ENCODE measurements around the gene CWC15. TPM values are rescaled to one million over a fixed set of nuclear protein-coding genes. Genes with fewer than 3 reads are reported as not detected.

CWC15 gene
- total RNA-seq, 1 donor from 2014 or later, result 69.2 TPM

- H3K27me3 Mint-ChIP-seq, result no peaks in the 10 kb centered on the region
- H3K36me3 Mint-ChIP-seq (ENCODE audit: low read depth), result peaks cover 78% of the 10 kb centered on the region
- ATAC-seq (ENCODE audit: low read depth) (no peak), DNase-seq (no peak)
- intact Hi-C loops (cut with micrococcal nuclease), result loop anchor here (2.0 kb wide), 1 partner anchor 346 kb away; no protein-coding TSS in a partner anchor
- CTCF ChIA-PET, result no interaction called here
- H3K4me1 Mint-ChIP-seq, result peaks cover 15% of the 10 kb centered on the region
- H3K27ac Mint-ChIP-seq, result no peak overlapping the region
- no peaks in the 10 kb centered on the region for H3K9me3 Mint-ChIP-seq
- TF ChIP-seq CTCF (IDR thresholded peaks at IDR 0.05), result no peak
- POLR2A ChIA-PET, result no interaction called here
- no peak overlapping the region for H3K4me3 Mint-ChIP-seq
These were observed 4.9 kb downstream of the CWC15 start for GRCh38 chr11:94968334-94968958.

GRCh38 chr11:94964934-94965333 is 8.4 kb downstream of the CWC15 start:
- CTCF ChIA-PET, result no interaction called here

GRCh38 chr11:94961255-94961654 is 12.1 kb downstream of the CWC15 start:
- no peak for TF ChIP-seq CTCF (IDR thresholded peaks at IDR 0.05)
- POLR2A ChIA-PET, result interaction anchor here (1.0 to 1.2 kb wide), 2 partner anchors 12 to 828 kb away, joined by 3 to 4 read pairs; partner anchors contain the start of genes CWC15, FAM76B and KDM4D
- Mint-ChIP-seq H3K27me3 (no peaks in the 10 kb centered on the region), H3K27ac (no peak overlapping the region), H3K9me3 (no peaks in the 10 kb centered on the region), H3K36me3 (ENCODE audit: low read depth) (peaks cover 71% of the 10 kb centered on the region), H3K4me1 (no peaks in the 10 kb centered on the region), H3K4me3 (no peak overlapping the region)
- ATAC-seq (ENCODE audit: low read depth) (no peak), DNase-seq (no peak)
- CTCF ChIA-PET, result no interaction called here
- intact Hi-C loops (cut with micrococcal nuclease), result no loop called here

More at GRCh38 chr11:94964934-94965333, 8.4 kb downstream of the CWC15 start:
- H3K9me3 Mint-ChIP-seq, result no peaks in the 10 kb centered on the region
- DNase-seq, result no peak
- H3K4me3 Mint-ChIP-seq, result no peak overlapping the region
- peaks cover 83% of the 10 kb centered on the region for H3K36me3 Mint-ChIP-seq (ENCODE audit: low read depth)
- no peaks in the 10 kb centered on the region for H3K27me3 Mint-ChIP-seq
- no peak for TF ChIP-seq CTCF (IDR thresholded peaks at IDR 0.05)
- H3K27ac Mint-ChIP-seq, result no peak overlapping the region
- no peaks in the 10 kb centered on the region for H3K4me1 Mint-ChIP-seq
- intact Hi-C loops (cut with micrococcal nuclease), result no loop called here
- POLR2A ChIA-PET, result interaction anchor here (0.6 to 1.8 kb wide), 2 partner anchors 9 to 102 kb away, joined by 6 to 7 read pairs; partner anchors contain the start of genes CWC15 and KDM4D
- ATAC-seq (ENCODE audit: low read depth), result no peak

GRCh38 chr11:94960488-94960887 is 12.9 kb downstream of the CWC15 start:
- POLR2A ChIA-PET, result interaction anchor here (1.0 kb wide), 1 partner anchor 13 kb away, joined by 3 read pairs; the partner anchor contains the start of genes CWC15 and KDM4D
- H3K9me3 Mint-ChIP-seq, result no peaks in the 10 kb centered on the region
- no peaks in the 10 kb centered on the region for H3K4me1 Mint-ChIP-seq
- no peak overlapping the region for H3K27ac Mint-ChIP-seq
- no peak for ATAC-seq (ENCODE audit: low read depth)
- H3K27me3 Mint-ChIP-seq, result no peaks in the 10 kb centered on the region
- TF ChIP-seq CTCF (IDR thresholded peaks at IDR 0.05), result no peak
- no peak overlapping the region for H3K4me3 Mint-ChIP-seq
- CTCF ChIA-PET, result no interaction called here
- intact Hi-C loops (cut with micrococcal nuclease), result no loop called here
- no peak for DNase-seq
- peaks cover 63% of the 10 kb centered on the region for H3K36me3 Mint-ChIP-seq (ENCODE audit: low read depth)

- H3K27ac Mint-ChIP-seq, result no peak overlapping the region
- no peaks in the 10 kb centered on the region for H3K9me3 Mint-ChIP-seq
- H3K4me1 Mint-ChIP-seq, result no peaks in the 10 kb centered on the region
- ATAC-seq (ENCODE audit: low read depth) (no peak), DNase-seq (no peak)
- ChIA-PET CTCF (no interaction called here), POLR2A (no interaction called here)
- H3K4me3 Mint-ChIP-seq, result no peak overlapping the region
- no peak for TF ChIP-seq CTCF (IDR thresholded peaks at IDR 0.05)
- no peaks in the 10 kb centered on the region for H3K27me3 Mint-ChIP-seq
- intact Hi-C loops (cut with micrococcal nuclease), result no loop called here
- H3K36me3 Mint-ChIP-seq (ENCODE audit: low read depth), result peaks cover 50% of the 10 kb centered on the region
These were observed 14.2 kb downstream of the CWC15 start for GRCh38 chr11:94959179-94959578.
